K562 (cell line): ENCODE measurements around the gene FRMD4A. TPM values are rescaled to one million over a fixed set of nuclear protein-coding genes. Genes with fewer than 3 reads are reported as not detected.

Source experiments
- ATF4 ChIP-seq: fragments of 450-650 bp; formaldehyde crosslinking; IDR thresholded peaks from 2 replicates; pipeline ENCODE4 v1.4.0; 2022; ENCODE audit warnings: mild to moderate bottlenecking, moderate library complexity
- CBX1 ChIP-seq: sonication (generic); IDR thresholded peaks from 2 replicates; pipeline ENCODE4 v1.6.1; 2016; ENCODE audit warnings: antibody characterized with exemption, low read depth, mild to moderate bottlenecking
- CC2D1A ChIP-seq: fragments of 450-650 bp; IDR thresholded peaks from 2 replicates; pipeline ENCODE4 v1.6.1; 2017; ENCODE audit warnings: mild to moderate bottlenecking
- COPS2 ChIP-seq: fragments of 450-650 bp; conservative IDR thresholded peaks from 2 replicates; pipeline ENCODE4 v1.6.1; 2016; ENCODE audit warnings: mild to moderate bottlenecking, moderate library complexity
- DMBX1 ChIP-seq: fragments of 250-450 bp; sonication (Bioruptor Pico); IDR thresholded peaks from 2 replicates; pipeline ENCODE4 v1.8.0; 2022; ENCODE audit warnings: inconsistent platforms, mild to moderate bottlenecking, moderate library complexity, borderline replicate concordance
- HMGXB4 ChIP-seq: sonication (generic); formaldehyde crosslinking; IDR thresholded peaks from 2 replicates; pipeline ENCODE4 v1.8.1; 2023; ENCODE audit warnings: mild to moderate bottlenecking, missing genetic modification reagents
- HOXB6 ChIP-seq: fragments of 250-450 bp; sonication (Bioruptor Pico); IDR thresholded peaks from 2 replicates; pipeline ENCODE4 v1.5.1; 2022; ENCODE audit warnings: mild to moderate bottlenecking, borderline replicate concordance
- LEF1 ChIP-seq: fragments of 450-650 bp; IDR thresholded peaks from 2 replicates; pipeline ENCODE4 v1.6.1; 2016; ENCODE audit warnings: mild to moderate bottlenecking
- NCOR1 ChIP-seq: fragments of 450-650 bp; IDR thresholded peaks from 2 replicates; pipeline ENCODE4 v1.6.1; 2016; ENCODE audit warnings: mild to moderate bottlenecking, moderate library complexity
- NFE2 ChIP-seq: IDR thresholded peaks from 2 replicates; pipeline ENCODE4 v1.6.1; 2014; ENCODE audit warnings: antibody characterized with exemption, low read depth
- NR2F6 ChIP-seq: fragments of 450-650 bp; formaldehyde crosslinking; IDR thresholded peaks from 2 replicates; pipeline ENCODE4 v1.4.0; 2020; ENCODE audit warnings: mild to moderate bottlenecking
- NR3C1 ChIP-seq: sonication (generic); formaldehyde crosslinking; IDR thresholded peaks from 2 replicates; pipeline ENCODE4 v1.8.1; 2022; ENCODE audit warnings: missing genetic modification reagents
- PBX2 ChIP-seq, 2 experiments: IDR thresholded peaks in 1 of 2; conservative IDR thresholded peaks in 1 of 2; 2 replicates each; pipeline ENCODE4 v1.6.1; 2016; ENCODE audit warnings: low read depth in 2 of 2, mild to moderate bottlenecking in 1 of 2, missing compliant biosample characterization in 1 of 2, missing genetic modification characterization in 1 of 2, moderate library complexity in 1 of 2
- PML ChIP-seq: IDR thresholded peaks from 2 replicates; pipeline ENCODE4 v1.6.1; 2012; ENCODE audit warnings: low read length, inconsistent platforms
- SRF ChIP-seq, 2 experiments: fragments of 250-450, 450-650 bp in 1 of 2; sonication (Bioruptor Pico) in 1 of 2; sonication (generic) in 1 of 2; formaldehyde crosslinking; IDR thresholded peaks; 2 replicates each; pipeline versions ENCODE4 v1.5.0 to v1.5.1; 2020 to 2022; ENCODE audit warnings: mild to moderate bottlenecking in 1 of 2, missing genetic modification reagents in 1 of 2
- TCF3 ChIP-seq: sonication (generic); formaldehyde crosslinking; IDR thresholded peaks from 2 replicates; pipeline ENCODE4 v1.4.0; 2020; ENCODE audit warnings: mild to moderate bottlenecking, missing genetic modification reagents
- TEAD4 ChIP-seq, 2 experiments: sonication (generic) in 1 of 2; formaldehyde crosslinking in 1 of 2; IDR thresholded peaks; 2 replicates each; pipeline versions ENCODE4 v1.6.1 to v1.8.0; 2012 to 2022; ENCODE audit warnings: borderline replicate concordance in 1 of 2, inconsistent platforms in 1 of 2, low read length in 1 of 2, mild to moderate bottlenecking in 1 of 2, missing genetic modification reagents in 1 of 2
- THRB ChIP-seq: fragments of 450-650 bp; formaldehyde crosslinking; conservative IDR thresholded peaks from 2 replicates; pipeline ENCODE4 v1.4.0; 2022; ENCODE audit warnings: mild to moderate bottlenecking, missing genetic modification characterization
- VEZF1 ChIP-seq: fragments of 200-800 bp; sonication (Bioruptor generic); IDR thresholded peaks from 2 replicates; pipeline ENCODE4 v1.6.1; 2017; ENCODE audit warnings: missing genetic modification characterization, missing compliant biosample characterization
- XRCC3 ChIP-seq: fragments of 450-650 bp; IDR thresholded peaks from 2 replicates; pipeline ENCODE4 v1.6.1; 2017; ENCODE audit warnings: mild to moderate bottlenecking, moderate library complexity
- ZKSCAN1 ChIP-seq: fragments of 150-350 bp; IDR thresholded peaks from 2 replicates; pipeline ENCODE4 v1.6.1; 2016; ENCODE audit warnings: low read depth, low read length
- ZNF766 ChIP-seq: fragments of 200-800 bp; sonication (Bioruptor generic); conservative IDR thresholded peaks from 2 replicates; pipeline ENCODE4 v1.6.1; 2016; ENCODE audit warnings: missing genetic modification characterization, missing compliant biosample characterization
- polyA plus RNA-seq, 8 experiments: library from polyadenylated mRNA; depleted of rRNA in 4 of 8; stranded (reverse) in 5 of 8; unstranded in 3 of 8; fragments of >200 nt; fragmentation: Nextera tagmentation in 2 of 8; fragmentation: Illumina TruSeq in 1 of 8; extraction: Ambion mirVana in 2 of 8; extraction: Trizol in 1 of 8; gene quantifications; 2 replicates each; pipeline versions ENCODE4 v1.2.1 to v1.2.3, GENCODE V29; 2011 to 2014; ENCODE audit warnings: inconsistent platforms in 1 of 8, missing spikeins in 1 of 8
- total RNA-seq, 7 experiments: library from RNA; depleted of rRNA in 6 of 7; stranded (reverse); fragments of >200 nt in 6 of 7; fragmentation: Illumina TruSeq in 2 of 7; extraction: Trizol in 2 of 7; gene quantifications; 2 replicates each; pipeline versions ENCODE4 v1.2.1 to v1.2.3, GENCODE V29; 2011 to 2021; ENCODE audit warnings: low replicate concordance in 1 of 7

The FRMD4A gene
- total and polyA plus RNA-seq, 9 of the 15 experiments (the other 6 are each of a cell fraction or from before 2014, with no cell fraction given), result 0.80 to 5.2 (median 3.0) TPM

GRCh38 chr10:13930120-13930519 lies 400.6 kb downstream of the FRMD4A start (continued):
- TF ChIP-seq HOXB6 (CRISPR knock-in tag) (no peak), COPS2 (no peak), PBX2 (CRISPR knock-in tag; IDR thresholded peaks at IDR 0.05; ENCODE audit: low read depth) (no peak), PBX2 (tag; conservative IDR thresholded peaks at IDR 0.05; ENCODE audit: low read depth) (peak; percentile 75), XRCC3 (no peak), PML (peak; percentile 65), CC2D1A (no peak), ATF4 (CRISPR knock-in tag) (no peak), LEF1 (peak; percentile 39; the same call in 1 of the 2 replicates), CBX1 (no peak), SRF (CRISPR knock-in tag; IDR thresholded peaks at IDR 0.05) (no peak), ZKSCAN1 (no peak), NR2F6 (no peak), NCOR1 (peak; percentile 57), DMBX1 (no peak), VEZF1 (CRISPR knock-in tag) (no peak), ZNF766 (CRISPR knock-in tag) (peak; percentile 70), TEAD4 (IDR thresholded peaks at IDR 0.05; ENCODE audit: low read length) (peak; percentile 87), TEAD4 (CRISPR knock-in tag; IDR thresholded peaks at IDR 0.05; ENCODE audit: borderline replicate concordance) (no peak), TCF3 (peak; percentile 88), NR3C1 (CRISPR knock-in tag) (no peak), THRB (CRISPR knock-in tag) (no peak), HMGXB4 (CRISPR knock-in tag) (no peak), NFE2 (no peak)
